HG02885 (cell line): Measurements from ENCODE around the gene HK1.
A peak's percentile ranks its signal among the peaks of the same experiment; 100 is the strongest.
"Not testable (repeated sequence)": the region's sequence is repeated elsewhere in the genome, so short reads cannot be mapped to it uniquely, and the experiment has no call there.

Experiments
- ATAC-seq: cut with Tn5 transposase; IDR thresholded peaks from one replicate; pipeline ENCODE4 v1.9.1; 2021; ENCODE audit warnings: mild to moderate bottlenecking; ENCODE audit not compliant: unreplicated experiment, poor library complexity

Gene HK1

GRCh38 chr10:69306421-69306820 is 28.1 kb downstream of the HK1 start:
- no peak for ATAC-seq

GRCh38 chr10:69307434-69307833 is 29.1 kb downstream of the HK1 start:
- ATAC-seq = no peak

GRCh38 chr10:69308304-69308703 is 30.0 kb downstream of the HK1 start:
- not testable (repeated sequence) for ATAC-seq

DNA sequence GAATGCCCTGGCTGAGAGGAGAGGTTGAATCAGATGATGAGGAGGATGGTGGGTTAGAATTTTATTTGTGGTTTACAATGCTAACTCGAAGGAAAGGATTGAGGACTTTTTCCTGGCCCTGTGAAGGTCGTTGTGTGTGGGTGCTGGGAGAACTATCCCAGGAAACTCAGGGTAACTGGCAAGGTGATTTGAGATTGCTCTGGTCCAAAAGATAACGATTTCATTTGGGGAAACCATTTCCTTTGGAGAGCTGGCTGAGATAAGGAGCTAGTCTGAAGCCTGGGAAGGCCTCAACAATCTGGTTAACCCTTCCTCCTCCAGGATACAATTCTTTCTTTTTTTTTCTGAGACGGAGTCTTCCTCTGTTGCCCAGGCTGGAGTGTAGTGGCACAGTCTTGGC is 33.0 kb downstream of the HK1 start:
- ATAC-seq = no peak

GRCh38 chr10:69312528-69312927 is 34.2 kb downstream of the HK1 start:
- ATAC-seq = no peak

DNA sequence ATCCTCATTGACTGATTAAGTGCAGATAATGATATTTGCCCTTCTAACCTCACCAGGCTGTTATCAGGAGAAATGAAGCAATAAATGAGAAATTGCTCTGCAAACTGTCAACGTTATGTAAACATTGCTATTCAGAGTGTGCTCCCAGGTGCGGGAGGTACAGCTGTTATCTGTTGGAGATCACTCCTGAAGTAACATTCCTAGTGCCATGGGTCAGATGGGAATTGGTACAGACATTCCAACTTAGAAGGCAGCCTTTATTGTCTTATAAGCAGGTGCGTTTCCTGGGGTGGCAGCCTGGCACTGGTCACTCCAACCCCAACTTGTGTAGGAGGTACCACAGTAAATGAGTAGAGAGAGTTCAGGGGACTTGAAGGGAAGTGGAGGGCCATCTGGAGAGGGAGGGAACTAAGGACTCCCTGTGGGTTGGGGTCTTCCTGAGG is 36.8 kb downstream of the HK1 start:
- ATAC-seq = no peak

DNA sequence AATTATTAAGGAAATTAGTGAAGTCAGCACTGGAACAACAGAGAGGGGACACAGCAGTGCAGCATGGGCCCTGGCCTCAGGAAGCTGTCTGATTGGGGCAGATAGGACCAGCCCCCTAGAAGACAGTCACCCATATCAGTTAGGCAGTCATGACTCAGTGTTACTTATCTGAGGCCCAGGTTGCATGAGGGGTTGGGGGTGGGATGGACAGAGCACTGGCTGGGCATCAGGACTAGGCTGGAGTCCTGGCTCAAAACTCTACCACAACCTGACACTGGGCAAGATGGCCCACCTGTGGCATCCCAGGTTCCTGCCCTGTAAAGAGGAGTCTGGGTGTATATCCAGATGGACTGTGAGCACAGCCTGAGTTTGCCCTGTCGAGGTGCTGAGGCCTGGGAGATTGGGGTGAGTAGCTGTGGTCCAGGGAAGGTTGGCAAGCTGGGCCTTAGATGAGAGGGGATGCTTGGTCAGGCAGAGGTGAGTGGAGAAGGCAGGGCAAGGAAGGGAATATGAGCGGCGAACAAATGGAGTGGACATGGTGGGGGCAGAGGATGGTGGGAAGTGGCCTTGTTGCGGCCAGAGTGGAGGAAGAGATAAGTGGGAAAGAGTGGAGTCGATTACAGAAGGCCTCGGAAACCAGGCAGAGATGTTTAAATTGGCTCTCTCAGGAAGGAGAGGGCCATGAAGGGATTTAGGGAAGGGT is 37.5 kb downstream of the HK1 start:
- no peak for ATAC-seq

- no peak for ATAC-seq
Observed at GRCh38 chr10:69316313-69317059, 38.2 kb downstream of the HK1 start.

DNA sequence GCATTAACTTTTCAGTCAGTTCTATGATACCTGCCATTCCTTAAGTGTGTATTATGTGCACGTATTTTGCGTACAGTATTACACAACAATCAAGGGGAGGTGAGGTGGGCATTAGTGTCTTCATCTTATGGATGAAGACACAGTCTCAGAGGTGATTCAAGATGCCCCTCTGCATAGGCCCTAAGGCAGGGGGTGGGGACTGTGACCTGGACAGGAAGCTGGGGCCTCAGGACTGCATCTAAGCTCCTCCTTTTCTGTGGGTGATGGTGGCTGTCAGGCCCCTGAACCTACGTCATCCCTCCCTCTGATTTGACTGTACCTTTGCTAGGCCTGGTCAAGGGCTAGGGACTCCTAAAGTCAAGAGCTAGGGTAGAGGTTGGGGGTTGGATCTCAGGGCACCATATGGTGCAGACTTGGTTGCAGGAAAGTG is 38.9 kb downstream of the HK1 start:
- peak; percentile 41 for ATAC-seq

DNA sequence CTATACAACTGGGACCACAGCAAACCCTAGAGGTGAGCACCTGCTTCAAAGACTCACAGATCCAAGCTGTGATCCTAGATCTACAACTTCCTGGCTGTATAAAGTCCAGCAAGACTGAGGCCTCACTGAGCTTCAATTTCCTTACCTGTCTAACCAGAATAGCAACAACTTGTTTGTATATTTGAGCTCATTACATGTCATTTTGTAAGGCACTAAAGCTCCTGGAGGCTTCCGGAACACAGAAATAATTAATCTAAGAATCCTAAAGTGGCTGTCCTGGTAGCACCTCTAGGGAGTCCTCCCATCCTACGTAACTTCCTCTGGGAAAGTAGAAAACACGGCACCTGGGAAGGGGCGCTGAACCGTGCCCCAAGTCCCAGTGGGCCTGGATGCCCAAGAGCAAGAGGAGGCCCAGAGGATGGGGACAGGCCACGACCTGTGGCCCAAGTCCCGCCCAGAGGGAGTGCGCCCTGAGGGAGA is 39.4 kb downstream of the HK1 start:
- peak; percentile 32 for ATAC-seq

- peak; percentile 84 for ATAC-seq
Observed at GRCh38 chr10:69318106-69318866, 40.0 kb downstream of the HK1 start.

DNA sequence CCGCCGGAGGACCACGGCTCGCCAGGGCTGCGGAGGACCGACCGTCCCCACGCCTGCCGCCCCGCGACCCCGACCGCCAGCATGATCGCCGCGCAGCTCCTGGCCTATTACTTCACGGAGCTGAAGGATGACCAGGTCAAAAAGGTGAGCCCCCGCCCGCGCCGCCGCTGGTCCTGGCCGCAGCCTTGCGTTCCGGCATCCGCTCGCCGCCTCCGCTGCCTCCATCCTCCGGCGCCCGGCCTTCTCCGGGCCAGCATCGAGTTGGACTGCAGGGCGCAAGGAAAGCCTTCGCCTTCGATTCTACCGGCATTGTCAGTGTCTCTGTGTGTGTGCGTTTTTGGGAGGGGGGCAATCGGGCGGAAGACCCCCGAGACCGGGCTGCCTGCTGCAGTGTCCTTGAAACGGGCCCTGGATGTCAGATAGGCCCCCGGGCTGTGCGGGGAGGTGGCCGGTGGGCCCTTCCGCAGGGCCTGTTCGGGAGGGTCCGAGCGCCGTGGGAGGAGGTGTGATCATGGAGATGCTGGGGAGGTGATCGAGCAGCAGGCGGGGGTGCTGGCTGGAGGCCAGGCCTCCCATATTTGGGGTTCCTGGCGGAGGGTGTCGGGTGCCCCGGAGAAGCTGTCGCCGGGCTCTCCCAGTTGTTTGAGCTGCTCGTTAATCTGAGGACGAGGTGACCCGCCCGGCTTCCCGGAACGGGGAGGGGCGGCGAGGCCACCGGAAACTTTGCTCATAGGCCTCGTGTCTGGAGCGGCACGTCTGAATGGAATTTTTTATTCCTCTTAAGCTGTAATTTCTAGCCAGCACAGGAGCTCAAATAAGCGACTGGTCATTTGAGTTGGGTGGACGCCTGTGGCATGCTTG is 40.8 kb downstream of the HK1 start:
- ATAC-seq = peak; percentile 20

- no peak for ATAC-seq
Observed at GRCh38 chr10:69319841-69320316, 41.6 kb downstream of the HK1 start.

DNA sequence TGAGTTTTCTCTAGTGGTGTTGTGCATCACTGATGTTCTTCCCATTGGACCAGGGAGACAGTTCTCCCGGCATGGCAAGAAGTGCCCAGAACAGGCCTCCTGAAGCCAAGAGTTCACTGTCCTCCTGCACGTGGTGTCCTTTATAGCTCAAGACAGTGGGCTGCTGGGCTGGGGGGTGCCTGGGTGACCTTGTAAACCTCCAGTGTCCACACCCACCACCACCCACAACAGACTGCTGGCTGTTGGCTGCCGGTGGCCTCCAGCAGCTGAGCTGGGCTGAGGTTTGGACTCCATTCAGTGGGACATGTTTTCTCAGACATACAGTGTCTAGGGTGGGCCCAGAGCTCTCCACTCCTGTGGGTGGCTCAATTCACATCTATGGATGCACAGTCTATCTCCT is 42.2 kb downstream of the HK1 start:
- ATAC-seq = no peak

GRCh38 chr10:69321039-69321715 is 42.9 kb downstream of the HK1 start:
- no peak for ATAC-seq

DNA sequence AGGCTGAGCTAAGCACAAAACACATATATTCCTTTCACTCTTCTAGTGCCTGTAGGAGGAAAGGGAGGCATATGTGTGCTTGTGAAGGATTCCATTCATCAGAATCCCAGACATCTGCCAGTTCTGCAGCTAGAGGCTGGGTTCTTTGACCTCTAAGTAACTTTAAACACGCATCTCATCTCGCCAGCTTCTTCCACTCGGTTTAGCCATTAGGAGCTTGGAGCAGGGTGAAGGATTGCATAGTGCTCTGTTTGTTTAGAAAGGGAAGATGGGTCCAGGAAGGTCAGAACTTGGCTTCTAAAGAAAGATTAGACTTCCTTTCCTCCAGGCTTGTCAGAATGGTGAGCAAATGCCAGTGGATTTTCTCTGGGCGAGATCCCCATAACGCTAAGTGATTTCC is 43.6 kb downstream of the HK1 start:
- no peak for ATAC-seq

- not testable (repeated sequence) for ATAC-seq
Observed at GRCh38 chr10:69322346-69322745, 44.0 kb downstream of the HK1 start.

- ATAC-seq = no peak
Observed at GRCh38 chr10:69323622-69324021, 45.3 kb downstream of the HK1 start.

DNA sequence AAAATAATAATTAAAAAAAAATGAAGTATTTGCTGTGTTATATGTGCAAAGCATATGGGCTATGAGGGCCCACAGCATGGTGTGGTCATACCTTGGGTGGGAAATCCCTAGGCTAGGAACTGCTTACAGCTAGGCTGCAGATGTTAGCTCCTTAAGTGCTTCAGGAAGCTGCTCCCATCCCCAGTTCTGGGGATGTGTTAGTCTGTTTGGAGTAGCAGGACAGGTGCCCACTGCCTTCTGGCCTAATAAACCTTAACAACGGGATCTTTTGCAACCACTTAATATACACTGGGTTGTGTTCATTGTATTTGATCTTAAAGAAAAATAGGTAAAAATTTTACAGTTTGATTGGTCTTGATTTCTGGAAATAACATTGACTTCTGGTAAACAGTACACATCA is 46.3 kb downstream of the HK1 start:
- ATAC-seq = no peak
